Measurements from ENCODE around the gene TYRO3. TPM values are rescaled to one million over a fixed set of nuclear protein-coding genes. Genes with fewer than 3 reads are reported as not detected.
A peak's percentile ranks its signal among the peaks of the same experiment; 100 is the strongest.

TYRO3 gene
- 12.9 TPM for total RNA-seq

DNA sequence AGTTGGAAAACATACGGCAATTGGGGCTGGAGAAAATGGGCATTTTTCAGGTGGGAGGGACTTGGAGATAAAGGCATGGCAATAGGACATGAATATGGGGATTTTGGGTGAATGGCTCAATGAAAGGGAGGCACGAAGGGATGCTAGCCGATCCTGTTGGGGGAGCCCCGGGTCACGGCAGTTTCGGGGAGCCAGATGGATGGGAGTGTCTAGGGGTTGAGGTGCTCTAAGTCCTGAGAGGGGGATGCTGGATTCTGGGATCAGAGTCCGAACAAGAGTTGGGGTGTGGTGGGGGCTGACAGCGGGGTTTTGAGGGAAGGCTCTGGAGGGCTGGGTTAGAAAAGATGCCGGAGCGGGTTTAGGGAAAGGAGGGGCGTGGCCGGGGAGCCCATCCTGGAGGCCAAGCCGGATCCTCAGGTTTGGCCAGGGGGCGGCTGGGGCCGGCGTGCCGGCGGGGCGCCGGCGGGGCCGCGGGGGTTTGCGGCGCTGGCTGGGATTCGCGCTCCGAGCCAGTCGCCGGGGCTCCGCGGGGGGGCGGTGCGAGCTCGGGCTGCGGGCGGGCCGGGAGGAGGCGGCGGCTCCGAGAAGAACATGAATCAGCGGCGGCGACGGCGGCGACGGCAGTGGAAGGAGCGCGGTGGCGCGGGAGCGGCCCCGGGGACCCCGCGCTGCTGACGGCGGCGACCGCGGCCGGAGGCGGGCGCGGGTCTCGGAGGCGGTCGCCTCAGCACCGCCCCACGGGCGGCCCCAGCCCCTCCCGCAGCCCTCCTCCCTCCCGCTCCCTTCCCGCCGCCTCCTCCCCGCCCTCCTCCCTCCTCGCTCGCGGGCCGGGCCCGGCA is at the start of gene TYRO3:
Gene TYRO3, plus strand, starts transcription at position 813 of the 839 bp plus-strand sequence. CDS start 46 bp downstream, outside the sequence.
- peak; percentile 76 for DNase-seq

DNA sequence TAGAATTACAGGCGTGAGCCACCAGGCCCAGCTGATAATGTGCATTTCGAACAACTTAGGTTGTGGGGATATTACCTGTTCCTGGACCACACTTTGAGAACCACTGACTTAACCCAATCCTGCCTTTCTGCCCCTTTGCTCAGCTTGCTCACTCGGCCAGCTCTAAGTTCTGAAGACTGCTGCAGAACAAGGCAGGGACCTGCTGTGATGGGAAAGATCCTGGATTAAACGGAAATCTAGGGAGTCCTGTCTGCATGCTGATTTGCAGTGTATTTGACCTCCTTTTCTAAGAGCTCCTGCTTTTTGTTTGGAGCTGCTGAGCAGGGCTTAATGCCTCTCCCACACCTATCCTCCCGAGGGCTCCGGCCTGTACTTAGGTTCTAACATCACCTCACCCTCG is 48.3 kb upstream of the TYRO3 start:
- DNase-seq = no peak

DNA sequence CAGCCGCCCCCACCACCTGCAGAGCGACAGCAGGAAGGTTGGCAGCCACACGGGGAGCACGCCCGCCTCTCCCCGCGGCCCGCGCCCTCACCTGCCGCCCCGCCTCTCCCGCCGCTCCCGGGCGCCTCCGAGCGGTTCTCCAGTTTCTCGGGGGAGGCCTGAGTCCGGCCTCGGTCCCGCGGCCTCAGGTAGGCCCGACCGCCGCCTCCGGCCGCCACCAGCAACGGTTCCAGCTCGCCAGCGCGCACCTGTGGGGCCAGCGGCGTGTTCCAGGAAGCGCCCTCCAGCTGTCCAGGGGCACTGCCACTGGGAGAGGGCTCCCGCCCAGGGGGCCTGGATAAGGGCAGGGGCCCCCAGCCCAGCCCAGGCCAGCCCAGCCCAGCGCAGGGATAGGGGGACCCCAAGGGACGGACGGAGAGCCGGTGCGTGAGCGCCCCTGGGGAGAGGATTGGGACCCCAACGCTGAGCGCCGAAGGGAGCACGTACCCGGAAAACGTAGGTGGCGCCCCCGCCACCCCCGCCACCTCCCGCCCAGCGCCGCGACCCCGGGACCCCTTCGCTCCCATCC is 47.6 kb upstream of the TYRO3 start:
- DNase-seq = no peak

DNA sequence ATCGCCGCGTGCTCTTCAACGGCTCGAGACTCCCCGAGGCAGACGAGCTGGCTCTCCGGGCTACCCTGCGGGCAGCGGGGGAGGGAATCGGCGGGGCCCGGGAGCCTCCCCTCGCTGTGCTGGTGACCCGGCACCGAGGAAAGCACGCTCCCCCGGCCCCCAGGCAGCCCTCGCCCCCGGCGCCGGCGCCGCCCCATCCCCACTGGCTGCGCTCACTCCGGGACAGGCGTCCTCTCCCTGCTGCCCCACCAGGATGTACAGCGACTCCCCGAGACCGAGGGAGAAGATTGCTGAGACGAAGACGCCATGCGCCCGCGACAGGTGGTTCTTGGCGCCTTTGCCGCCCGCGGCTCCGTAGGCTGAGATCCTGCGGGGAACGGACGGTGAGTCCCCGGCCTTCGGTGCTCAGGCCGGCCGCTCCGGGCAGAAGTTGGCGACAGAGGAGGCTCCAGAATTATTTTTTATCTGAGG is 47.1 kb upstream of the TYRO3 start:
- peak; percentile 26 for DNase-seq

DNA sequence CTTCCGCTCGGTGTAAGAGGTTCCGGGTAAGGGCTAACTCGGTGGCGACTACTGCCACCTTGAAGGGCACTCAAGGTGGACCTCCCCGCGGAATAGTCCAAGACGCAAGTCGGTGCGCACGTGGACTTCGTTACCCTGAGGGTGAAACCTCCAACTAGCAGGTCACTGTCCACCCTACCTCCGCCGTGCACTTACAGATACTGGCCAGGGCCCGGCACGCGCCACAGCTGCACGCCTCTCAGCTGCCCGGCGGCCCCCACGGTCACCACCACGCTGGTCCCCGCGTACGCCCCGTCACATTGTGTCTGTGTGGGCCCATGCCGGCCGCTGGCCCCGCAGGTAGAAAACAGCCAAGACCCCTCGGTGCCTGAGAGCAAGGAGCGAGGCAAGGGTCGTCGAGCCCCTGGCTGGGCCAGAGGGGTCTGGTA is 46.5 kb upstream of the TYRO3 start:
- no peak for DNase-seq

DNA sequence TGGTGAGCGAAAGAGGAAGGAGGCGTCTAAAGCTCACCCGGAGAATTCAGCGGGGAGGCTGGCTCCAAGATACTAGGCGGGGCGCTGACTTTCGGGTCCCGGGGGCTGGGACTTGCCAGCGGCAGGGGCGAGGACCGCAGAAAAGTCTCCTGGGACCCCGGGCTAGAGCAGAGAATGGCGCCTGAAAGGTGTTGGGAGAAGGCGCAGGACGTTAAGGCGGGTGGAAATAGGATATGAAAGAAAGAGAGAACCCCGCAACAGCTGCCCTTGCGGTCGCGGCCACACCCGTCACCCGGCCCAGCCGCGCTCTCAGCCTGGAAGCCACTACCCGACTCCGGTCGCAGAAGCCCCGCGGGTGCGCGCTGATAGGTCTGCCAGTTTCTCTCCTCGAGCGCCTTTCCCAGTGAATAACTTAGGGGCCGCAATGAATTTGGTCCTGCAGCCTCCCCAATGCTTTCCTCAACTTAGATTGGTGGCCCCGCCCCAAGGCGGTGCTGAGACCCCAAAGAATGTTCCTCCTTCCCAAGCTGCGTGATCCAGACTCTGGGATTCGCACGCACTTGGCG is 46.0 kb upstream of the TYRO3 start:
- DNase-seq = peak; percentile 63

DNA sequence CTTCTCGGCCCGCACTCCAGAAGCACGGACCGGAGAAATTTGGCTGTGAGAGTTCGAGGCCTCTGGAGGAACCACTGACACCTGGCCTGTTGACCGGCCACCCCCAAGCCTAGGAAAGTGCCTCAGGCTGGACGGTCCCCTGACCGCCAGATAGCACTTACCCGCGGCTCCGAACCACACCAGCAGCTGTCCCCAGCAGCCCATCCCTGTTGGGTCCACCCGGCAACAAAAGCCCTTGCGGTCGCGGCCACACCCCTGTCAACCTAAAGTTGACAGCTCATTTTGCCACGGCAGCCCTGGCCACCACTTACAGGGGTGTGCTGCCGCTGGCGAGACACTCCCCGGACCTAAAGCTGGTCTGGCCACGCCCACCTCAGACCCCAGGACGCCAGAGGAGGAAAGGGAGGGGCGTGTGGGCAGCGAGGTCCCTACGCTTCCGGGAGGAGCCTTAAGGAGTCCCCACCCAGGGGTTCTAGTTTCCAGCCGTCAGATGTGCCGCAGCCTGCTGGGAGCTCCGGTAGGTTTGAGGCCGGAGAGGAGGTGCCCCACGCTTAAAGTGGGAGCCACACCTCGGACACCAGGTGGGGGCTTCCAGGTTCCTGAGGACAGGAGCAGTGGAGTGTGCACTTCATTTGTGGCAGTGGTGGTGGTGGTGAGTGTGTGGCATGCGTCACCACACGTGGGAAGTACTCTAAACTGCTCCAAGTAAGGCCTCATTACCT is 45.3 kb upstream of the TYRO3 start, which contains the start of gene LTK:
Gene LTK, minus strand, starts transcription at position 322 of the 722 bp plus-strand sequence. Its CDS starts 118 bp downstream, at position 204.
- peak; percentile 69 for DNase-seq

DNA sequence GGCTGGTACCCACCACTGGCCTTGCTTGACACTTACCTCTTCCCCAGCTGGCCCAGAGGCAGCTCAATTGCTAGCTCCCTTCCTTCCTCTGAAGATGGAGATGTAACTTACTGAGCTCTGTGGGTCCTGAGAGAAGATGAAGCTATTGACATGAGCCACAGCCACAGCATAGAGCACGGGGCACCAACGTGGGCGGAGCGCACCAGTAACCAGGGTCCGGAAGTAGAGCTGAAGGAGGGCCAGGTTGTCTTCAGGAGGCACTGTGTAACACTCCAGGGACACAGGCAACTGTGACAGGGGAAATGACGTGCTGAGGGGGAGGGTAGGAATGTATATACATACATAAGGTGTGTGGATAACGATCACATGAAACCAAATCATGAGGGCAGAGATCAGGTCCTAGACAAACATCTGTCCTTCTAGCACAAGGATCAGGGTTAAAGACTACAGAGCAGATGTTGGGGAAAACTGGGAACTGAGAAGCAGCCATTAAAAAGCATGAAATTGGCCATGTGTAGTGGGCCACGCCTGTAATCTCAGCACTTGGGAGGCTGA is 41.0 kb upstream of the TYRO3 start:
- DNase-seq = no peak

DNA sequence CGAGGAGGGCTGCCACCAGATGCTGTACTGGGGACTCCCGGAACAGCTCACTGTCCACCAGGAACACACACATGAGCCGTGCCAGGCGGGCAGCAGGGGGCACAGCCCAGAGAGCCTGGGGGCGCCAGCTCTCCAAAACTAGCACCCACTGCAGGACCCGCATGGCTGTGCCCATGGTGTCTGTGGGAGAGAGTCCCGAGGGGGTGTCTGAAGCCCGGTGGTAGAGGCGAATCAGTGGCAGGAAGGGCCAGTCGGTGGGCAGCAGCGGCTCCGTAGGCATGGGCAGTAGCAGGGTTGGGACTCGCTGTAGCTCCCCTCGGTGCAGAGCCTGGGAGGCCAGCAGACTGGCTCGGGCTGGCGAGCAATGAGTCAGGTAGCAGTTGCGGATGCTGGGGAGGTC is 38.4 kb upstream of the TYRO3 start:
- no peak for DNase-seq

DNA sequence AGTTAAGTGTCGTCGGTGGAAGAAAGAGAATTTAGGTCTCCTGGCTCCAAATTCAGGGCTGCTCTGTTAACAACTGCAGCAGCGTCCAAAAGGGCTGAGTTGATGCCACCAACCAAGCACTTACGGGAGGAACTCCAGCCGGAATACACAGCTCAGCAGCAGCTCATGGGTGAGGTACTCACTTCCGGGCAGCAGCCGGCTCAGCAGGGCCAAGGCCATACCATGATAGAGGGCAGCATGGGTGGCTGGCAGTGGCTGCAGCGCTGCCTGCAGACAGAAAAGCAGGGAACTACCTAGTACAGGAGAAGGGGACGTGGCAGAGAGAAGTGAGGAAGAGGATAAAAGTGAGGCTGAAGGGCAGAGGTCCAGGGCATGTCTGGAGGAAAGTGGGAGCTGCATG is 37.4 kb upstream of the TYRO3 start:
- no peak for DNase-seq

DNA sequence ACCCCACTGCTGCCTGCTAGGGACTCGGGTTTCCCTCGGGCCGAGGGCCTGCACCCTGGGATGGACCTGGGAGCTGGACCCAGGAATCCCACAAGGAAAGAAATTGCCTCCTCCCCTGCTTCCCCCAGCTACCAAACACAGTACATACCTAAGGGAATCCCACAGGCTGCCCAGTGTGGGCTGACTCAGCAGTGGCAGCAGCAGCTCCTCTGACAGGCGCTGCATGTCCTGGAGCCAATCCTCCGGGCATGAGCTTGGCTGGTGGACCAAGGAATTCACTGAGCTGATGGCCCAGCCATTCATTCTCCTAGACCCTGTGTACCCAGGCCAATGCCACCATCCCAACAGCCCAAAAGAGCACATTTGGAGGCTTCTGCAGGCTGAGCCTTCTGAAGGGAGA is 35.9 kb upstream of the TYRO3 start:
- DNase-seq = no peak

DNA sequence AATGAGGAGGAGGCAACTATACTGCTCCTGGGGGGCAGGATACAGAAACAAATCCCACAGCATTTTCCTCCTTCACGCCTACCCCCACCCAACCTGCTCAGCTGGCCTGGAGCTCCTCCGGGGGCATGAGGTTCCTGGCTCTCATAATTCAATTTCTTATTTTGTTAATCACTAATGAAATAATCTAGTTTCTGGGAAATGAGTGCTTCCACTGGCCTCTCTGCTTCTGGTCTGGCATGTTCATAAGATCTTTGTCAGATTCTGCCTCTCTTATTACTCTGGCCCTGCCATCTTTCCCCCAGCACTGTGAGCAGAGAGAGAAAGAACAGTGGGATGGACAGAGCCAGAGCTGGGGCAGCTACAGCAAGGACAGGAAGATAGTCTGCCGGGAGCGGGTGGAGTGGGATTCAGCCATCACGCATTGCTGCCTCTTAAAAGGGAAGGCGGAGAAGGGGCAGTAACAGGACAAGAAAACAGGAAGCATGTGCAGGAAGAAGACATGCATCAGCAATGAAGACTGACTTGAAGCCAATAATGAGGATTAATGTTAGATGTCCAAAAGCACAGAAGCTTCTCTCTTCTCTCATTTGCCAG is 28.6 kb upstream of the TYRO3 start:
- DNase-seq = no peak

DNA sequence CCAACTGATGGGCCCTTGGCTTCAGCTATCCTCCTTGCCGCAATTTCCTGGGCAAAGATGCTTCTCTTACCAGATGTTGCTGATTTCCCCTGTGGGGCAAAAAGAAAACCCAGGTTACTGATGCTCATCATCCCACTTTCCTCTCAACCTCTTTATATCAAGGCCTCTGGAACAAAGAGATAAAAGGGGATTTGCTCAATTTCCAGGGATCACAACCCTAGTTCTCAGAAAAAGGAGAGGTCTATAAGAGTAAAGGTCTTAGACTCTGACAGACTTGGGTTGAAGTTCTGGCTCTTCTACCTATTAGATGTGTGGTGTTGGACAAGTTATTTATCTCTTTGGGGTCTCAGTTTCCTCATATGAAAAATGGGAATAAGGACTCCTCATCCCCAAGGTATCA is 23.5 kb upstream of the TYRO3 start:
- DNase-seq = no peak

DNA sequence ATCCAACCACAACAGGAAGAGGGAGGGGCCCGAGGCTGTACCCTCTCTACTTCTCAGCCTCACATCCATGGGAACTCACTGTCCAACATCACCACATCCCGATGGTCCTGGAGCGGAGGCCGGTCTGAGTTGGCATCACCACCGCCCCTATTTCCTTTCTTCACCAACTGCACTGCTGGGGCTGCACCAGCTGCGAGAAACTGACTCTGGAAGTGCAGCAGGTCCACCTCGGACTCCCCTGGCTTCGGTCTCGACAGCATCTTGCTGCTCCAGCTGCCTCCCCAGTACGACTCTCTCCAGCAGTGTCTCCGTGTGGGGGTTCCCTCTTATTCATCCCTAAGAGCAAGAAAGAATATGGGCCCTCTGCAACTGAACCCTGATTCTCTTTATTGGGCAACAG is 22.1 kb upstream of the TYRO3 start:
- no peak for DNase-seq

DNA sequence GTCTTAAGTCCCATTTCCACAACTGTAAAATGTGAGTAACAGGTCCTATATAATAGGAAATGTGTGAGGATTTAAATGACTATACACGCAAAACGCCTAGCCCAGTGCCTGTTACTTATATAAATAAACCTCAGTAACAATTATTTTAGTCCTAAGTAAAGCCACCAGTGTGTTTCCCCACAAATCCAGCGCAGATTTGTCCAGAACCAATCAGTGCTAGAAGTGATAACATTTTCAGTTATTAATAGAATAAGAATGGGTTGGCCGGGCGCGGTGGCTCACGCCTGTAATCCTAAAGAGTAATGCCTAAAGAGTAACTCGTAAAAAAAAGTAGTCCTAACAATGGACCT is 15.5 kb upstream of the TYRO3 start:
- no peak for DNase-seq

DNA sequence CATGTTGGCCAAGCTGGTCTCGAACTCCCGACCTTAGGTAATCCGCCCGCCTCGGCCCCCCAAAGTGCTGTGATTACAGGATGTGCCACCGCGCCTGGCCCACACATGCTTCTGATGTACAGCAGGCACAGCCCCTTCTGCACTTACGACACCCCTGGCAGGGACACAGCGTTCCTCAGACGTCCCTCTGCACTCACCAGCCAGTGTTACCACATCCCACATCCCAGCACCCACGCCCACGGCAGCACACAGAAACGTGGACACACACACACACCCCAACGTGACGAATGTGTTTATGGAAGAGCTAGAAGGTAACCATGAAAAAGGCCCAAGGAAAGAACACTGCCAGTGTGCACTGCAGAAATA is 14.4 kb upstream of the TYRO3 start:
- DNase-seq = no peak

DNA sequence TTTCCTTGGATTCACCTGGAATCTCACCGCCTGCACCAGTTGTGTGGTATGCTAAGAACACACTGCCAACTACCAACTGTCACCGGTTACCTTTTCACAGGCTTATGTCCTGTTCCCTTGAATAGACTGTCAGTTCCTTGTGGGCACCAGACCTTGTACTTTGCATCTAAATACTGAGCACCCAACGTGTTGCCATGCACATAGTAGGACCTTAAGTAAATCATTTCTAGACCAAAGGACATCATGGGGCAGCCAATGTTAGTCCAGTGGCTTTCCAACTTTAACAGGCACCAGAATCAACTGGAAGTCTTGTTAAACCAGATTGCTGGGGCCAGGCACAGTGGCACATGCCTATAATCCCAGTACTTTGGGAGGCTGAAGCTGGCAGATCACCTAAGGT is 13.8 kb upstream of the TYRO3 start:
- no peak for DNase-seq

DNA sequence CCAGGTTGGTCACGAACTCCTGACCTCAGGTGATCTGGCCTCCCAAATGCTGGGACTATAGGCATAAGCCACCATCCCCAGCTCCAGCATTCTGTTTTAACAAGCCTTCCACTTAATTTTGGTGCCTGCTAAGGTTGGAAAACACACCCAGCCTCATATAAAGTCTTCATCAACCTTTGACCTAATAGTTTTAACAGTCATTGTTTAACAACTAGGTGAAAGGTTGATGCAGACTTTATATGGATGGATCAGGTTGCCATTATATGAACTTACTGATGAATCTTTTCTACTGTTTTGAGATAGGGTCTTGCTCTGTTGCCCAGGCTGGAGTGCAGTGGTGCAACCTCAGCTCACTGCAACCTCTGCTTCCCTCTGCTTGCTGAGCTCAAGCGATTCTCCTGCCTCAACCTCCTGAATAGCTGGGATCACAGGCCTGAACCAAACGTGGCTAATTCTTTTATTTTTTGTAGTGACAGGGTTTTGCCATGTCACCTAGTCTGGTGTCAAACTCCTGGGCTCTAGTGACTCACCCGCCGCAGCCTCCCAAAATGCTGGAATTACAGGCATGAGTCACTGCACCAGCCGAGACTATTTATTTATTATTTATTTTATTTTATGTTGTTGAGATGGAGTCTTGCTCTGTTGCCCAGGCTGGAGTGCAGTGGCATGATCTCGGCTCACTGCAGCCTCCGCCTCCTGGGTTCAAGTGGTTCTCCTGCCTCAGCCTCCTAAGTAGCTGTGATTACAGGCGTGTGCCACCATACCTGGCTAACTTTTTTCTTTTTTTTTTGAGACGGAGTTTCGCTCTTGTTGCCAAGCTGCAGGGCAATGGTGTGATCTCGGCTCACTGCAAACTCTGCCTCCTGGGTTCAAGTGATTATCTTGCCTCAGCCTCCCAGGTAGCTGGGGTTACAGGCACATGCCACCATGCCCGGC is 11.9 kb upstream of the TYRO3 start:
- DNase-seq = no peak

DNA sequence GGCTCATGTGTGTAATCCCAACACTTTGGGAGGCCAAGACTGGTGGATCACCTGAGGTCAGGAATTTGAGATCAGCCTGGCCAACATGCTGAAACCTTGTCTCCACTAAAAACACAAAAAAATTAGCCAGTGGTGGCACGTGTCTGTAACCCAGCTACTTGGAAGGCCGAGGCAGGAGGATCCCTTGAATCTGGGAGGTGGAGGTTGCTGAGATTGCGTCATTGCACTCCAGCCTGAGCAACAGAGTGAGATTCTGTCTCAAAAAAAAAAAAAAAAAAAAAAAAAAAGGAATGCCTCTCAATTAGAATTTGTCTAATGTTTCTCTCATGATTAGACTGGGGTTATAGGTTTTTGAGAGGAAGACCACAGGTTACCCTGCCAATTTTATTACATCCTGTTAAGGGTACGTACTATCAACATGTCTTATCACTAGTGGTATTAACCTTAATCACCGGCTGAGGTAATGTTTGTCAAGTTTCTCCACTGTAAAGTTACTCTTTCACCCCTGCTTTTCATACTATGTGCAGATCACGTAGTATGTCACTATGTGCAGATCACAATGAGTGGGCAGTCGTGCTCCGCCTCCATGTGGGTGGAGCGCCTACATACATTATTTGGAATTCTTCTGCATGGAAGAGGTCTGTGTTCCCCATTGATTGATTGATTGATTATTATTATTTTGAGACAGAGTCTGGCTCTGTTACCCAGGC is 8.8 kb upstream of the TYRO3 start:
- no peak for DNase-seq

DNA sequence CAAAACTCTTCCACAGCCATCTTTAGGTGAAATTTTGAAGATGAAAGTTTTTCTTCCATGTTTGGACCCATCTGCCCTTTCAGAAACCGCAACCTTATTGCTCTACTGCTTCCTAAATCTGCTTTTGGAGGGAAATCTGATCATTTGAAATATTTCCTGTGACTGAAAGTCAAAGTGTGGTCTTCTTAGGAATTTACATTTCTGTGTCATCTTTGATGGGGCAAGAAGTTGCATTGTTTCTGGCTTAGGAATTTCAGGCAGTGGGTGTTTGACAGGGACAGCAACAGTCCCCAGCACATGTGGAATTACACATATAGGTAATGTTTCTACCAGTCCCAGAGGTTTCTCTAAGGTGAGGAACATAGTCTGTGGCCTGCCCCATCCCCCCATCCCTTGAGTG is 5.3 kb upstream of the TYRO3 start:
- no peak for DNase-seq

Measured in tongue (tissue), 2 donors.